Measurements from ENCODE around the gene STEAP1B. TPM values are rescaled to one million over a fixed set of nuclear protein-coding genes. Genes with fewer than 3 reads are reported as not detected.
A peak's percentile ranks its signal among the peaks of the same experiment; 100 is the strongest.
"Not testable (repeated sequence)": the region's sequence is repeated elsewhere in the genome, so short reads cannot be mapped to it uniquely, and the experiment has no call there.

Gene STEAP1B
- total RNA-seq, 2 experiments from 2014 or later: 0.69 to 2.1 TPM

DNA sequence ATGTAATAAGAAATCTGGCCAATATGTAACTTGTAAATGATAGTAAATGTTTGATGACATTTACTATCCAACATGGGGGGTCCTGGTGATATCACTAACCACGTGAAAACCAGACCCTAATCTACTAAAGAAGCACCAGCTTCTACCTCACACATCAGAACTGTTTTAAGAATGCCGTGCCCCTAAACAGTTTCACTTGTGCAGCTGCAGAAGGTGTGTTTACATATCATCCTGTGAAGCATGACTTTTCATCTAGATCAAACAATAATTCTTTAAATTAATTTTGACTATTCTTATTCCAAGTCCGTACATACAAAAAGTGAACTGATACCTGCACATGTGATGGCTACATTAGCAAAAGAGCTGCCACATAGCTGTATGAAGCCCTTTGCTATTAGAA lies 61.0 kb downstream of the STEAP1B start:
- no peaks in the 10 kb centered on the region for H3K9me2 ChIP-seq (ENCODE audit: insufficient read depth, low read length)
- H2AFZ ChIP-seq (ENCODE audit: low read length): no peak overlapping the region
- H3K27ac ChIP-seq (ENCODE audit: low read depth, low read length, poor library complexity, severe bottlenecking): peak overlapping the region; percentile 99
- peaks cover 98% of the 10 kb centered on the region for H3K4me1 ChIP-seq (ENCODE audit: insufficient read depth, low read length, poor library complexity, severe bottlenecking)
- TF ChIP-seq, protein P1, sequence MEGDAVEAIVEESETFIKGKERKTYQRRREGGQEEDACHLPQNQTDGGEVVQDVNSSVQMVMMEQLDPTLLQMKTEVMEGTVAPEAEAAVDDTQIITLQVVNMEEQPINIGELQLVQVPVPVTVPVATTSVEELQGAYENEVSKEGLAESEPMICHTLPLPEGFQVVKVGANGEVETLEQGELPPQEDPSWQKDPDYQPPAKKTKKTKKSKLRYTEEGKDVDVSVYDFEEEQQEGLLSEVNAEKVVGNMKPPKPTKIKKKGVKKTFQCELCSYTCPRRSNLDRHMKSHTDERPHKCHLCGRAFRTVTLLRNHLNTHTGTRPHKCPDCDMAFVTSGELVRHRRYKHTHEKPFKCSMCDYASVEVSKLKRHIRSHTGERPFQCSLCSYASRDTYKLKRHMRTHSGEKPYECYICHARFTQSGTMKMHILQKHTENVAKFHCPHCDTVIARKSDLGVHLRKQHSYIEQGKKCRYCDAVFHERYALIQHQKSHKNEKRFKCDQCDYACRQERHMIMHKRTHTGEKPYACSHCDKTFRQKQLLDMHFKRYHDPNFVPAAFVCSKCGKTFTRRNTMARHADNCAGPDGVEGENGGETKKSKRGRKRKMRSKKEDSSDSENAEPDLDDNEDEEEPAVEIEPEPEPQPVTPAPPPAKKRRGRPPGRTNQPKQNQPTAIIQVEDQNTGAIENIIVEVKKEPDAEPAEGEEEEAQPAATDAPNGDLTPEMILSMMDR (conservative IDR thresholded peaks at IDR 0.05; ENCODE audit: low read length): no peak
- no peak for TF ChIP-seq EZH2phosphoT487 (IDR thresholded peaks at IDR 0.05; ENCODE audit: borderline replicate concordance, low read depth, low read length)
- CTCF ChIA-PET (ENCODE audit: unreplicated experiment): interaction anchor here (0.5 to 1.6 kb wide), 8 partner anchors 8 to 114 kb away, joined by 3 to 5 read pairs (median 3); no protein-coding TSS in a partner anchor
- H3K36me3 ChIP-seq (ENCODE audit: insufficient read depth, low read length): peaks cover 6% of the 10 kb centered on the region; the same call in 1 of the 2 replicates
- peak; percentile 96 for DNase-seq (ENCODE audit: low spot score)
- H3K4me2 ChIP-seq (ENCODE audit: low read length): peak overlapping the region; percentile 65
- POLR2A ChIA-PET: interaction anchor here (0.7 to 6.7 kb wide), 21 partner anchors 8 to 162 kb away, joined by 3 to 156 read pairs (median 7); no protein-coding TSS in a partner anchor
- H3K79me2 ChIP-seq (ENCODE audit: insufficient read depth, low read depth, low read length): no peaks in the 10 kb centered on the region
- peaks cover 5% of the 10 kb centered on the region; the same call in 1 of the 2 replicates for H3K9me3 ChIP-seq (ENCODE audit: low read length)
- H4K20me1 ChIP-seq (ENCODE audit: insufficient read depth, low read length): no peaks in the 10 kb centered on the region
- intact Hi-C loops (cut with micrococcal nuclease; ENCODE audit: unreplicated experiment): loop anchor here (1.0 kb wide), 3 partner anchors 8 to 83 kb away; no protein-coding TSS in a partner anchor
- BruUV-seq (replicated peaks): no TSS peak
- H3K4me3 ChIP-seq (ENCODE audit: low read depth, low read length, poor library complexity, severe bottlenecking): peak overlapping the region; percentile 39

DNA sequence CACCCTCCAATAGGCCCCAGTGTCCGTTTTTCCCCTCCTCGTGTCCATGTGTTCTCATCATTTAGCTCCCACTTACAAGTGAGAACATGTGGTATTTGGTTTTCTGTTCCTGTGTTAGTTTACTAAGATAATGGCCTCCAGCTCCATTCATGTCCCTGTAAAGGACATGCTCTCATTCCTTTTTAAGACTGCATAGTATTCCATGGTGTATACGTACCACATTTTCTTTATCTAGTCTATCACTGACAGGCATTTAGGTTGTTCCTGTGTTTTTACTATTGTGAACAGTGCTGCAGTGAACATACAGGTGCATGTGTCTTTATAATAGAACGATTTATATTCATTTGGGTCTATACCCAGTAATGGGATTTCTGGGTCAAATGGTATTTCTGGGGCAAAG lies 63.4 kb downstream of the STEAP1B start:
- DNase-seq (ENCODE audit: low spot score); H4K20me1 ChIP-seq (ENCODE audit: insufficient read depth, low read length); H3K9me2 ChIP-seq (ENCODE audit: insufficient read depth, low read length); H3K4me3 ChIP-seq (ENCODE audit: low read depth, low read length, poor library complexity, severe bottlenecking); H3K9me3 ChIP-seq (ENCODE audit: low read length); H2AFZ ChIP-seq (ENCODE audit: low read length); H3K36me3 ChIP-seq (ENCODE audit: insufficient read depth, low read length); BruUV-seq (replicated peaks); intact Hi-C loops (cut with micrococcal nuclease; ENCODE audit: unreplicated experiment); H3K79me2 ChIP-seq (ENCODE audit: insufficient read depth, low read depth, low read length): not testable (repeated sequence)
- CTCF ChIA-PET (ENCODE audit: unreplicated experiment): interaction anchor here (1.0 kb wide), 1 partner anchor 13 kb away, joined by 3 read pairs; no protein-coding TSS in a partner anchor
- H3K4me1 ChIP-seq (ENCODE audit: insufficient read depth, low read length, poor library complexity, severe bottlenecking): peaks cover 95% of the 10 kb centered on the region
- POLR2A ChIA-PET: interaction anchor here (1.4 to 7.2 kb wide), 3 partner anchors 8 to 44 kb away, joined by 3 to 97 read pairs (median 82); no protein-coding TSS in a partner anchor
- H3K27ac ChIP-seq (ENCODE audit: low read depth, low read length, poor library complexity, severe bottlenecking): peak overlapping the region; percentile 99
- 0 out of 2 replicates have a peak overlapping the region, but pooled peaks have one; percentile 73 for H3K4me2 ChIP-seq (ENCODE audit: low read length)

- H3K36me3 ChIP-seq (ENCODE audit: insufficient read depth, low read length): no peaks in the 10 kb centered on the region
- peak overlapping the region; percentile 73 for H3K4me2 ChIP-seq (ENCODE audit: low read length)
- H3K9me3 ChIP-seq (ENCODE audit: low read length): peaks cover 5% of the 10 kb centered on the region; the same call in 1 of the 2 replicates
- ChIA-PET POLR2A (interaction anchor here (0.7 to 7.2 kb wide), 10 partner anchors 9 to 249 kb away, joined by 3 to 97 read pairs (median 4); no protein-coding TSS in a partner anchor), CTCF (ENCODE audit: unreplicated experiment) (interaction anchor here (1.2 to 1.8 kb wide), 3 partner anchors 10 to 79 kb away, joined by 3 to 5 read pairs (median 3); no protein-coding TSS in a partner anchor)
- peaks cover 96% of the 10 kb centered on the region for H3K4me1 ChIP-seq (ENCODE audit: insufficient read depth, low read length, poor library complexity, severe bottlenecking)
- H4K20me1 ChIP-seq (ENCODE audit: insufficient read depth, low read length): no peaks in the 10 kb centered on the region
- H3K9me2 ChIP-seq (ENCODE audit: insufficient read depth, low read length): no peaks in the 10 kb centered on the region
- intact Hi-C loops (cut with micrococcal nuclease; ENCODE audit: unreplicated experiment): no loop called here
- TF ChIP-seq, protein P1 (conservative IDR thresholded peaks at IDR 0.05; ENCODE audit: low read length): no peak
- no peak for TF ChIP-seq EZH2phosphoT487 (IDR thresholded peaks at IDR 0.05; ENCODE audit: borderline replicate concordance, low read depth, low read length)
- peak overlapping the region; percentile 51 for H3K4me3 ChIP-seq (ENCODE audit: low read depth, low read length, poor library complexity, severe bottlenecking)
- peak overlapping the region; percentile 36; the same call in 1 of the 2 replicates for H2AFZ ChIP-seq (ENCODE audit: low read length)
- peak; percentile 59 for DNase-seq (ENCODE audit: low spot score)
- no peaks in the 10 kb centered on the region for H3K79me2 ChIP-seq (ENCODE audit: insufficient read depth, low read depth, low read length)
- peak overlapping the region; percentile 99 for H3K27ac ChIP-seq (ENCODE audit: low read depth, low read length, poor library complexity, severe bottlenecking)
- no TSS peak for BruUV-seq (replicated peaks)
These were observed 64.3 kb downstream of the STEAP1B start for GRCh38 chr7:22435720-22436119.
